HL-60 (cell line): ENCODE measurements around the gene SPRING1.

Experiments used
- DNase-seq, 2 experiments: peaks; one replicate each; pipeline ENCODE4 v3.0.0-alpha.2; 2010 to 2020; ENCODE audit warnings: low read depth in 1 of 2, low spot score in 1 of 2
- H3K27ac ChIP-seq: fragments of 250-450 bp; sonication (Bioruptor Pico); replicated peaks from 2 replicates; pipeline ENCODE4 v1.5.1; 2020; ENCODE audit warnings: mild to moderate bottlenecking, moderate library complexity
- H3K27me3 ChIP-seq: fragments of 250-450 bp; sonication (Bioruptor Pico); 2 replicates; pipeline ENCODE4 v1.5.1; 2021; ENCODE audit warnings: mild to moderate bottlenecking, moderate library complexity; ENCODE audit not compliant: insufficient read depth, poor library complexity, severe bottlenecking
- H3K4me3 ChIP-seq: replicated peaks from 2 replicates; pipeline ENCODE4 v1.5.1; 2011; ENCODE audit warnings: mild to moderate bottlenecking, control low read depth, low read length; ENCODE audit not compliant: insufficient read depth
- CTCF ChIP-seq: IDR thresholded peaks from one replicate; pipeline ENCODE4 v1.5.1; 2011; ENCODE audit warnings: low read length, control low read depth, inconsistent platforms; ENCODE audit not compliant: insufficient read depth
- GABPA ChIP-seq: IDR thresholded peaks from 2 replicates; pipeline ENCODE4 v1.6.1; 2012; ENCODE audit warnings: low read depth
- POLR2AphosphoS5 ChIP-seq: IDR thresholded peaks from 2 replicates; pipeline ENCODE4 v1.6.1; 2012; ENCODE audit warnings: low read depth
- REST ChIP-seq: IDR thresholded peaks from 2 replicates; pipeline ENCODE4 v1.6.1; 2012; ENCODE audit warnings: low read depth; ENCODE audit not compliant: insufficient replicate concordance
- SPI1 ChIP-seq: IDR thresholded peaks from 2 replicates; pipeline ENCODE4 v1.6.1; 2012; ENCODE audit warnings: low read depth, mild to moderate bottlenecking, borderline replicate concordance

SPRING1 gene

GRCh38 chr12:116731801-116732200 is 6.1 kb downstream of the SPRING1 start:
- DNase-seq, result no peak
- no peaks in the 10 kb centered on the region for H3K27me3 ChIP-seq
- H3K4me3 ChIP-seq, result no peak overlapping the region
- H3K27ac ChIP-seq, result no peak overlapping the region
- no peak for TF ChIP-seq CTCF
- TF ChIP-seq POLR2AphosphoS5, result no peak
- no peak for TF ChIP-seq GABPA

GRCh38 chr12:116727891-116728290 is 10.0 kb downstream of the SPRING1 start:
- TF ChIP-seq REST, result no peak
- TF ChIP-seq GABPA, result no peak
- TF ChIP-seq POLR2AphosphoS5, result no peak
- TF ChIP-seq CTCF, result no peak
- TF ChIP-seq SPI1, result no peak
- Histone ChIP-seq H3K27me3 (no peaks in the 10 kb centered on the region), H3K4me3 (no peak overlapping the region), H3K27ac (no peak overlapping the region)
- DNase-seq, result no peak

GRCh38 chr12:116727261-116727660 is 10.6 kb downstream of the SPRING1 start:
- no peak overlapping the region for H3K27ac ChIP-seq
- no peaks in the 10 kb centered on the region for H3K27me3 ChIP-seq
- no peak for TF ChIP-seq CTCF
- H3K4me3 ChIP-seq, result no peak overlapping the region
- no peak for DNase-seq

- TF ChIP-seq GABPA, result no peak
- no peak for TF ChIP-seq REST
- no peak for TF ChIP-seq POLR2AphosphoS5
- TF ChIP-seq SPI1, result no peak
- no peak for TF ChIP-seq CTCF
- DNase-seq, result no peak
- Histone ChIP-seq H3K27ac (no peak overlapping the region), H3K27me3 (no peaks in the 10 kb centered on the region), H3K4me3 (no peak overlapping the region)
Observed at GRCh38 chr12:116726694-116727093, 11.2 kb downstream of the SPRING1 start.
